Lower leg skin (tissue), 4 donors: ENCODE results near the gene CPOX. TPM values are rescaled to one million over a fixed set of nuclear protein-coding genes. Genes with fewer than 3 reads are reported as not detected.
A peak's percentile ranks its signal among the peaks of the same experiment; 100 is the strongest.

ENCODE experiments used
- DNase-seq, 2 donors: peaks; one replicate each; pipeline ENCODE4 v3.0.0-alpha.2; 2019; ENCODE audit warnings: low spot score in 2 of 2
- H3K4me3 ChIP-seq: fragments of 200-600 bp; sonication (generic); 2 replicates; pipeline ENCODE4 v1.5.1; 2017; ENCODE audit warnings: mild to moderate bottlenecking, low read depth; ENCODE audit not compliant: poor library complexity, severe bottlenecking
- POLR2A ChIP-seq, 2 donors: fragments of 450-650 bp; IDR thresholded peaks; one replicate each; pipeline ENCODE4 v1.6.1; 2016 to 2017; ENCODE audit warnings: antibody characterized with exemption in 2 of 2, mild to moderate bottlenecking in 1 of 2, moderate library complexity in 1 of 2
- WGBS, 2 donors: methylation state at CpG; one replicate each; pipeline ENCODE4 v1.1.5; 2018; 5-methylcytosine and 5-hydroxymethylcytosine counted together
- intact Hi-C: fragments of 100-400 bp; cut with DNase I; formaldehyde crosslinking; loops from one replicate; pipeline ENCODE4 v1.15.0; 2023; ENCODE audit warnings: low total_unique reads
- total RNA-seq, 4 donors: library from RNA; depleted of rRNA; stranded (reverse); fragments of >200 nt; gene quantifications; one replicate each; pipeline ENCODE4 v1.1.0, GENCODE V29; 2016
- TF ChIP-seq, protein P1 (sequence below), 3 donors: fragments of 450-650 bp; IDR thresholded peaks; one replicate each; pipeline ENCODE4 v1.5.1; 2016; ENCODE audit warnings: antibody characterized with exemption in 3 of 3, mild to moderate bottlenecking in 3 of 3, moderate library complexity in 2 of 3

Gene CPOX
- total RNA-seq, 4 donors from 2014 or later: 21.8 to 28.6 (median 25.0) TPM

DNA sequence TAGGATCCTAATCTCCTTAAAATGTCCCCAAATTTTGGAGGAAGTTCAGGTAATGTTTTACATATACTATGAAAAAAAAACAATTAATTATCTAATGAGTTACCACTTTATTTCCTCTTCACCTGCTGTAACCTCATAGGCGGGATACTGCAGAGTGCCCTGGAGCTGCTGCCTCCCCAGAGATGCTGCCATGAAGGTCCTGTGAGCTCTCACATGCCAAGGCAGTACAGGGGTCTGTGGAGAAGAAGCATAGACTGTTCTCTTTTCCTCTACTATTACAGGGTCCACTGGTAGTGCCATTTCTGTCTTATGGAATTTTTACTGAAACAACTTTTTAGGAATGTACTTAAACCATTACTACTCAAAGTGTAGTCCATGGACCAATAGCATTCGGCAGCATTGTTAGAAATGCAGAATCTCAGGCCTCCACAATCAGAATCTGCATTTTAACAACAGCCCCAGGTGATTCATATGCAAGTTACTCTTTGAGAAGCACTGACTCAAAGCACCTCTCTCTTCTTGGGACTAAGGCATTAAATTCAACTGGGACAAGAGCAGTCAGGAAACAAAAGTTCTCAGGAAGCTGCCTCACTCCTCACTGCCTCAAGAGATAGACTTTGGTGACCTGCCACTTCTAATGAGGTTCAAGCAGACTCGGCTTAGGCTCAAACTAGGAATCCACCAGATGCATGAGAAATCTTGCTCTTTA lies 30.3 kb upstream of the CPOX start:
- DNase-seq: no peak
- TF ChIP-seq POLR2A (IDR thresholded peaks at IDR 0.05): no peak
- TF ChIP-seq, protein P1, sequence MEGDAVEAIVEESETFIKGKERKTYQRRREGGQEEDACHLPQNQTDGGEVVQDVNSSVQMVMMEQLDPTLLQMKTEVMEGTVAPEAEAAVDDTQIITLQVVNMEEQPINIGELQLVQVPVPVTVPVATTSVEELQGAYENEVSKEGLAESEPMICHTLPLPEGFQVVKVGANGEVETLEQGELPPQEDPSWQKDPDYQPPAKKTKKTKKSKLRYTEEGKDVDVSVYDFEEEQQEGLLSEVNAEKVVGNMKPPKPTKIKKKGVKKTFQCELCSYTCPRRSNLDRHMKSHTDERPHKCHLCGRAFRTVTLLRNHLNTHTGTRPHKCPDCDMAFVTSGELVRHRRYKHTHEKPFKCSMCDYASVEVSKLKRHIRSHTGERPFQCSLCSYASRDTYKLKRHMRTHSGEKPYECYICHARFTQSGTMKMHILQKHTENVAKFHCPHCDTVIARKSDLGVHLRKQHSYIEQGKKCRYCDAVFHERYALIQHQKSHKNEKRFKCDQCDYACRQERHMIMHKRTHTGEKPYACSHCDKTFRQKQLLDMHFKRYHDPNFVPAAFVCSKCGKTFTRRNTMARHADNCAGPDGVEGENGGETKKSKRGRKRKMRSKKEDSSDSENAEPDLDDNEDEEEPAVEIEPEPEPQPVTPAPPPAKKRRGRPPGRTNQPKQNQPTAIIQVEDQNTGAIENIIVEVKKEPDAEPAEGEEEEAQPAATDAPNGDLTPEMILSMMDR (IDR thresholded peaks at IDR 0.05): no peak
- WGBS, 2 donors: 81 to 82% methylated on average over 3 of the region's 3 CpGs
- no peak overlapping the region for H3K4me3 ChIP-seq
- intact Hi-C loops: no loop called here

DNA sequence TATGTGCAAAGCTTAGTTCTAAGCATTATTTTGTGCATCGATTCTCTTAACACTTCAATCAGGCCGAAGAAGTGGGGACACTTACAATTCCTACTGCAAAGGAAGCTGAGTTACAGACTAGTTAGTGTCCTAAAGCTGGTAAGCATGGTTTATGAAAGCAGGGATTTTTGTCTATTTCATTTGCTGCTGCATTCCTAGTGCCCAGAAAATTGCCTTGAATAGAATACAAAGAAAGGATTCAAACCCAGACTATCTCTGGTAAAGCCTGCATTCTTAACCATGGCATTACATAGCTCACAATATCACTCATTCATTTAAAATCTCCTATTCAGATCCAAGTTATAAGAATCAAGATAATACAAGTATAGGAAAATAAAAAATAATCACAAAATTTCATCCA lies 24.4 kb upstream of the CPOX start:
- intact Hi-C loops: no loop called here
- no peak overlapping the region for H3K4me3 ChIP-seq
- WGBS, 2 donors: 82 to 84% methylated on average over 2 of the region's 2 CpGs
- DNase-seq: no peak
- TF ChIP-seq, protein P1 (IDR thresholded peaks at IDR 0.05): no peak
- TF ChIP-seq POLR2A (IDR thresholded peaks at IDR 0.05): no peak

DNA sequence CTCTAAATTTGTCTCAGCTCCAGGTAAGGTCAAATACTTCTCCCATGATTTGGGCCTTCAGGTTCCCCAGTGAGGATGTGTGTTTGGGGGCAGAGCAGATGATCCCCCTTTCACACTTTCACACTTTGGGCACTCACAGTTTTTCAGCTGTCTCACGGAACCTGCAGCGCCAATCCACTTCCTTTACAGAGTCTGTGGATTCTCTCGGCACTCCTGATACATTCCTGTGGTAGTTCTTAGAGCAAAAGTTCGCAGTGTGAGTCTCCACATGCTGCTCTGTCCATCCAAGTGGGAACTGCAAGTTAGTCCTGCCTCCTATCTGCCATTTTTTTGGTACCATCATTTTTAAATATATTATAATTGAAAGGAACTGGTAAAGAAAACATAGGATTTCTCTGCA lies 20.2 kb upstream of the CPOX start:
- TF ChIP-seq POLR2A (IDR thresholded peaks at IDR 0.05): no peak
- TF ChIP-seq, protein P1 (IDR thresholded peaks at IDR 0.05): no peak
- H3K4me3 ChIP-seq: no peak overlapping the region
- no peak for DNase-seq
- WGBS, 2 donors: 68 to 77% methylated on average over 4 of the region's 4 CpGs
- intact Hi-C loops: no loop called here

DNA sequence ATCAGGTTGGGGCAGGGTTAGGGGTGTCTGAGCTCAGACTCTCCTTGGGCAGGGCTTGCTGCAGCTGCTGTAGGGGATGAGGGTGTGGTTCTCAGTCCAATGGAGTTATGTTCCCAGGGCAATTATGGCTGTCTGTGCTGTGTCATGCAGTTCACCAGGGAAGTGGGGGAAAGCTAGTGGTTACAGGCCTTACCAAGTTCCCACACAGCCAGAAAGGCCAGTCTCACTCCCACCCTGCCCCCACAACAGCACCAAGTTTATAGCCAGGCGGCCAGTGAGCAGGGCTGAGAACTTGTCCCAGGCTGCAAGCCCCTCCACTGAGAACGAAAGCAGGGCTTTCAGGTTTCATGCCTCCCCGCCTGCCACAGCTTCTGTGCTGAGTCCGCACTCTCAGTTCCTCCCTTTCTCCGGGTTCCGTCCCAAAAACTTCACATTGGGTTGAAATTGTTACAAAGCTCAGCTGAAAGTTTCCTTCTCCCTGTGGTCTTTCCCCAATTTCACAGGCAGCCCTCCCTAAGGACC lies 19.6 kb upstream of the CPOX start:
- TF ChIP-seq, protein P1 (IDR thresholded peaks at IDR 0.05): no peak
- TF ChIP-seq POLR2A (IDR thresholded peaks at IDR 0.05): no peak
- peak in 1 of 2 donors; percentile 20 for DNase-seq
- intact Hi-C loops: no loop called here
- 87 to 89% methylated on average over 6 of the region's 6 CpGs for WGBS, 2 donors
- no peak overlapping the region for H3K4me3 ChIP-seq

DNA sequence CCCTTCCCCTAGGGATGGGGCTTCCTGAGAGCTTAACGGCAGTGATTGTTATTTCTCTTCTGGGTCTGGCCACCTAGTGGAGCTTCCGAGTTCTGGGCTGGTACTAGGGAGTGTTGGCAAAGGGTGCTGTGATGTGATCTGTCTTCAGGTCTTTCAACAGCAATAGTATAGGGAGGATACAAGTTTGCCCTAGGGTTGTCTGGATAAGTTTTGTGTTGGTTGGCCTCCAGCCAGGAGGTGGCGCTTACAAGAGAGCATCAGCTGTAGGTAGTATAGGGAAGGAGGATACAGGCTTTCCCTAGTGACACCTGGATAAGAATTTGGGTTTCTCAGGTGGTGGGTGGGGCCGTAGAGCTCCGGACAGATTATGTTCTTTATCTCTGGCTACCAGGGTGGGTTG lies 19.2 kb upstream of the CPOX start:
- TF ChIP-seq, protein P1 (IDR thresholded peaks at IDR 0.05): no peak
- TF ChIP-seq POLR2A (IDR thresholded peaks at IDR 0.05): no peak
- intact Hi-C loops: no loop called here
- no peak overlapping the region for H3K4me3 ChIP-seq
- 34 to 38% methylated on average over 5 of the region's 5 CpGs for WGBS, 2 donors
- DNase-seq: peak; percentile 63 to 90
